GM23338 (cell line): ENCODE data around the gene VCX2. TPM values are rescaled to one million over a fixed set of nuclear protein-coding genes. Genes with fewer than 3 reads are reported as not detected.

Experiments
- ATAC-seq: fragments of 200-7000 bp; cut with Tn5 transposase; 3 replicates; pipeline ENCODE4 v1.9.1; 2020
- DNase-seq: peaks from one replicate; pipeline ENCODE4 v3.0.0-alpha.2; 2015; ENCODE audit warnings: low spot score
- H2AFZ ChIP-seq: fragments of 200-600 bp; sonication (generic); 2 replicates; pipeline ENCODE4 v1.8.0; 2016; ENCODE audit warnings: antibody characterized with exemption, mild to moderate bottlenecking, moderate library complexity
- H3F3A ChIP-seq: fragments of 200-600 bp; sonication (generic); replicated peaks from 2 replicates; pipeline ENCODE4 v1.8.0; 2017; ENCODE audit warnings: antibody characterized with exemption, mixed run types, low read depth
- H3K27ac ChIP-seq: fragments of 200-600 bp; sonication (generic); 2 replicates; pipeline ENCODE4 v1.6.1; 2016; ENCODE audit warnings: low read depth
- H3K27me3 ChIP-seq: fragments of 200-600 bp; sonication (generic); 2 replicates; pipeline ENCODE4 v1.8.0; 2016; ENCODE audit warnings: mild to moderate bottlenecking, mixed run types, moderate library complexity; ENCODE audit not compliant: insufficient read depth
- H3K36me3 ChIP-seq: fragments of 200-600 bp; sonication (generic); 2 replicates; pipeline ENCODE4 v1.8.0; 2016; ENCODE audit warnings: mild to moderate bottlenecking; ENCODE audit not compliant: insufficient read depth
- H3K4me1 ChIP-seq: fragments of 200-600 bp; sonication (generic); 2 replicates; pipeline ENCODE4 v1.8.0; 2016; ENCODE audit warnings: mild to moderate bottlenecking, moderate library complexity; ENCODE audit not compliant: insufficient read depth
- H3K4me2 ChIP-seq: fragments of 200-600 bp; sonication (generic); 2 replicates; pipeline ENCODE4 v1.7.1; 2017; ENCODE audit warnings: mixed run types
- H3K4me3 ChIP-seq: fragments of 200-600 bp; sonication (generic); 2 replicates; pipeline ENCODE4 v1.6.1; 2016; ENCODE audit warnings: mixed run types
- H3K79me2 ChIP-seq: fragments of 200-600 bp; sonication (generic); replicated peaks from 2 replicates; pipeline ENCODE4 v1.8.0; 2017; ENCODE audit warnings: mild to moderate bottlenecking; ENCODE audit not compliant: insufficient read depth
- H3K9me2 ChIP-seq: fragments of 200-600 bp; sonication (generic); 2 replicates; pipeline ENCODE4 v1.8.0; 2017; ENCODE audit not compliant: insufficient read depth
- H4K20me1 ChIP-seq: fragments of 200-600 bp; sonication (generic); replicated peaks from 2 replicates; pipeline ENCODE4 v1.8.0; 2017; ENCODE audit warnings: mild to moderate bottlenecking; ENCODE audit not compliant: insufficient read depth
- H3K27ac Mint-ChIP-seq: 2 replicates; pipeline ENCODE4 v1.8.0; 2020; ENCODE audit warnings: inconsistent platforms, mild to moderate bottlenecking, moderate library complexity, mixed read lengths
- H3K27me3 Mint-ChIP-seq: 3 replicates; pipeline ENCODE4 v1.8.0; 2022; ENCODE audit warnings: low read depth, mild to moderate bottlenecking, moderate library complexity, mixed read lengths, inconsistent platforms; ENCODE audit not compliant: insufficient read depth, poor library complexity
- H3K36me3 Mint-ChIP-seq: 3 replicates; pipeline ENCODE4 v1.8.0; 2021; ENCODE audit warnings: low read depth, mild to moderate bottlenecking, inconsistent platforms, moderate library complexity, mixed read lengths
- H3K4me1 Mint-ChIP-seq: 3 replicates; pipeline ENCODE4 v1.8.0; 2020; ENCODE audit warnings: mild to moderate bottlenecking, inconsistent platforms, mixed read lengths
- H3K4me3 Mint-ChIP-seq: 3 replicates; pipeline ENCODE4 v1.8.0; 2021; ENCODE audit warnings: moderate library complexity, mild to moderate bottlenecking, inconsistent platforms, mixed read lengths
- H3K9me3 Mint-ChIP-seq: 3 replicates; pipeline ENCODE4 v1.8.0; 2020; ENCODE audit warnings: moderate library complexity, mild to moderate bottlenecking, inconsistent platforms, mixed read lengths
- CREB1 ChIP-seq: fragments of 250-450 bp; sonication (Bioruptor Pico); IDR thresholded peaks from 2 replicates; pipeline ENCODE4 v1.5.0; 2020; ENCODE audit warnings: low read depth, mild to moderate bottlenecking, moderate library complexity
- ETS1 ChIP-seq: IDR thresholded peaks from 2 replicates; pipeline ENCODE4 v1.6.1; 2016; ENCODE audit warnings: antibody characterized with exemption
- EZH2 ChIP-seq: fragments of 200-600 bp; sonication (generic); IDR thresholded peaks from one replicate; pipeline ENCODE4 v1.8.0; 2017; ENCODE audit warnings: antibody characterized with exemption, mild to moderate bottlenecking, low read depth; ENCODE audit not compliant: unreplicated experiment
- EZH2phosphoT487 ChIP-seq: fragments of 200-600 bp; sonication (generic); IDR thresholded peaks from one replicate; pipeline ENCODE4 v1.8.1; 2018; ENCODE audit warnings: antibody characterized with exemption; ENCODE audit not compliant: unreplicated experiment
- JUNB ChIP-seq: IDR thresholded peaks from one replicate; pipeline ENCODE4 v1.6.1; 2016; ENCODE audit warnings: antibody characterized with exemption; ENCODE audit not compliant: unreplicated experiment
- NANOG ChIP-seq: IDR thresholded peaks from 2 replicates; pipeline ENCODE4 v1.6.1; 2016; ENCODE audit warnings: antibody characterized with exemption, borderline replicate concordance
- POLR2AphosphoS5 ChIP-seq: IDR thresholded peaks from 2 replicates; pipeline ENCODE4 v1.6.1; 2016; ENCODE audit warnings: antibody characterized with exemption, low read depth
- STAT1 ChIP-seq: IDR thresholded peaks from one replicate; pipeline ENCODE4 v1.6.1; 2016; ENCODE audit warnings: antibody characterized with exemption; ENCODE audit not compliant: unreplicated experiment
- ZNF114 ChIP-seq: fragments of 250-450 bp; sonication (Bioruptor Pico); IDR thresholded peaks from 2 replicates; pipeline ENCODE4 v1.5.0; 2020; ENCODE audit warnings: mild to moderate bottlenecking, moderate library complexity
- ZNF331 ChIP-seq: fragments of 250-450 bp; sonication (Bioruptor Pico); IDR thresholded peaks from 2 replicates; pipeline ENCODE4 v1.5.0; 2020; ENCODE audit warnings: low read depth, mild to moderate bottlenecking, moderate library complexity
- polyA plus RNA-seq: library from polyadenylated mRNA; unstranded; fragments of >200 nt; fragmentation: Nextera tagmentation; extraction: Ambion mirVana; gene quantifications from 2 replicates; pipeline ENCODE4 v1.2.1, GENCODE V29; 2016
- total RNA-seq: library from RNA; depleted of rRNA; stranded (reverse); fragments of >200 nt; shearing (Covaris generic); gene quantifications from 2 replicates; pipeline ENCODE4 v1.2.3, GENCODE V29; 2014
- TF ChIP-seq, protein P1 (sequence below): IDR thresholded peaks from one replicate; pipeline ENCODE4 v1.6.1; 2018; ENCODE audit warnings: antibody characterized with exemption; ENCODE audit not compliant: unreplicated experiment
- TF ChIP-seq, protein P2 (sequence below): fragments of 250-450 bp; sonication (Bioruptor Pico); IDR thresholded peaks from 2 replicates; pipeline ENCODE4 v1.5.0; 2020; ENCODE audit warnings: mild to moderate bottlenecking, moderate library complexity
- TF ChIP-seq, protein P3 (sequence below), 2 experiments: fragments of 200-600 bp in 1 of 2; sonication (generic) in 1 of 2; conservative IDR thresholded peaks; 2 replicates each; pipeline versions ENCODE4 v1.5.1 to v1.6.1; 2016 to 2017; ENCODE audit warnings: antibody characterized with exemption in 2 of 2, low read depth in 2 of 2, mild to moderate bottlenecking in 2 of 2, moderate library complexity in 1 of 2

VCX2 gene
- total and polyA plus RNA-seq, 2 experiments from 2014 or later = not detected

DNA sequence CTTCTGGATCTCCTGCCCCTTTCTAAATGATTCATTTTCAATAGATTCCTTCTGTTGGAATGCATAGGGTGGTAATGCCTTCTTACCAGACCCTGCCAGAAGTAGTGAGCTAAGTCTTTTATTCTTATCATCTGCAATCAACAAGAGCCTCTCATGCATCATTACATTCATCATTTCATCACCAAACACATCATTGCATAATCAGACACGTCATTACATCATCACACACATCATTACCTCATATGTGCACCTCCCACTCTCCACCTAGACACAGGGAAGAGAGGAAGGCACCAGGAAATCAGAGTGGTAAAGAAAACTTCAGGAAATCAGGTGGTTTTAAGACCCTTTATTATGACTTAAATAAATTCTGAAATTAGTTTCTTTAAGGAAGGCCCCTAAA lies 45.0 kb downstream of the VCX2 start:
- no peaks in the 10 kb centered on the region for H3K36me3 Mint-ChIP-seq
- Histone ChIP-seq H3K79me2 (no peaks in the 10 kb centered on the region), H3K9me2 (no peaks in the 10 kb centered on the region), H3K27me3 (no peaks in the 10 kb centered on the region), H3K4me1 (no peaks in the 10 kb centered on the region), H3K4me3 (no peak overlapping the region), H3K4me2 (no peak overlapping the region), H3K27ac (no peak overlapping the region), H2AFZ (no peak overlapping the region), H3F3A (no peaks in the 10 kb centered on the region), H3K36me3 (no peaks in the 10 kb centered on the region), H4K20me1 (no peaks in the 10 kb centered on the region)
- no peaks in the 10 kb centered on the region for H3K4me1 Mint-ChIP-seq
- H3K27me3 Mint-ChIP-seq = no peaks in the 10 kb centered on the region
- ATAC-seq (no peak), DNase-seq (no peak)
- H3K27ac Mint-ChIP-seq = no peak overlapping the region
- no peak overlapping the region for H3K4me3 Mint-ChIP-seq
- no peaks in the 10 kb centered on the region for H3K9me3 Mint-ChIP-seq
- TF ChIP-seq JUNB = no peak
- TF ChIP-seq EZH2phosphoT487 = no peak
- TF ChIP-seq, protein P1, sequence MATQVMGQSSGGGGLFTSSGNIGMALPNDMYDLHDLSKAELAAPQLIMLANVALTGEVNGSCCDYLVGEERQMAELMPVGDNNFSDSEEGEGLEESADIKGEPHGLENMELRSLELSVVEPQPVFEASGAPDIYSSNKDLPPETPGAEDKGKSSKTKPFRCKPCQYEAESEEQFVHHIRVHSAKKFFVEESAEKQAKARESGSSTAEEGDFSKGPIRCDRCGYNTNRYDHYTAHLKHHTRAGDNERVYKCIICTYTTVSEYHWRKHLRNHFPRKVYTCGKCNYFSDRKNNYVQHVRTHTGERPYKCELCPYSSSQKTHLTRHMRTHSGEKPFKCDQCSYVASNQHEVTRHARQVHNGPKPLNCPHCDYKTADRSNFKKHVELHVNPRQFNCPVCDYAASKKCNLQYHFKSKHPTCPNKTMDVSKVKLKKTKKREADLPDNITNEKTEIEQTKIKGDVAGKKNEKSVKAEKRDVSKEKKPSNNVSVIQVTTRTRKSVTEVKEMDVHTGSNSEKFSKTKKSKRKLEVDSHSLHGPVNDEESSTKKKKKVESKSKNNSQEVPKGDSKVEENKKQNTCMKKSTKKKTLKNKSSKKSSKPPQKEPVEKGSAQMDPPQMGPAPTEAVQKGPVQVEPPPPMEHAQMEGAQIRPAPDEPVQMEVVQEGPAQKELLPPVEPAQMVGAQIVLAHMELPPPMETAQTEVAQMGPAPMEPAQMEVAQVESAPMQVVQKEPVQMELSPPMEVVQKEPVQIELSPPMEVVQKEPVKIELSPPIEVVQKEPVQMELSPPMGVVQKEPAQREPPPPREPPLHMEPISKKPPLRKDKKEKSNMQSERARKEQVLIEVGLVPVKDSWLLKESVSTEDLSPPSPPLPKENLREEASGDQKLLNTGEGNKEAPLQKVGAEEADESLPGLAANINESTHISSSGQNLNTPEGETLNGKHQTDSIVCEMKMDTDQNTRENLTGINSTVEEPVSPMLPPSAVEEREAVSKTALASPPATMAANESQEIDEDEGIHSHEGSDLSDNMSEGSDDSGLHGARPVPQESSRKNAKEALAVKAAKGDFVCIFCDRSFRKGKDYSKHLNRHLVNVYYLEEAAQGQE = no peak
- no peak for TF ChIP-seq ETS1
- no peak for TF ChIP-seq CREB1 (CRISPR knock-in tag)
- TF ChIP-seq POLR2AphosphoS5 = no peak
- no peak for TF ChIP-seq STAT1
- no peak for TF ChIP-seq ZNF331
- TF ChIP-seq NANOG = no peak
- no peak for TF ChIP-seq ZNF114 (CRISPR knock-in tag)
- TF ChIP-seq, protein P2, sequence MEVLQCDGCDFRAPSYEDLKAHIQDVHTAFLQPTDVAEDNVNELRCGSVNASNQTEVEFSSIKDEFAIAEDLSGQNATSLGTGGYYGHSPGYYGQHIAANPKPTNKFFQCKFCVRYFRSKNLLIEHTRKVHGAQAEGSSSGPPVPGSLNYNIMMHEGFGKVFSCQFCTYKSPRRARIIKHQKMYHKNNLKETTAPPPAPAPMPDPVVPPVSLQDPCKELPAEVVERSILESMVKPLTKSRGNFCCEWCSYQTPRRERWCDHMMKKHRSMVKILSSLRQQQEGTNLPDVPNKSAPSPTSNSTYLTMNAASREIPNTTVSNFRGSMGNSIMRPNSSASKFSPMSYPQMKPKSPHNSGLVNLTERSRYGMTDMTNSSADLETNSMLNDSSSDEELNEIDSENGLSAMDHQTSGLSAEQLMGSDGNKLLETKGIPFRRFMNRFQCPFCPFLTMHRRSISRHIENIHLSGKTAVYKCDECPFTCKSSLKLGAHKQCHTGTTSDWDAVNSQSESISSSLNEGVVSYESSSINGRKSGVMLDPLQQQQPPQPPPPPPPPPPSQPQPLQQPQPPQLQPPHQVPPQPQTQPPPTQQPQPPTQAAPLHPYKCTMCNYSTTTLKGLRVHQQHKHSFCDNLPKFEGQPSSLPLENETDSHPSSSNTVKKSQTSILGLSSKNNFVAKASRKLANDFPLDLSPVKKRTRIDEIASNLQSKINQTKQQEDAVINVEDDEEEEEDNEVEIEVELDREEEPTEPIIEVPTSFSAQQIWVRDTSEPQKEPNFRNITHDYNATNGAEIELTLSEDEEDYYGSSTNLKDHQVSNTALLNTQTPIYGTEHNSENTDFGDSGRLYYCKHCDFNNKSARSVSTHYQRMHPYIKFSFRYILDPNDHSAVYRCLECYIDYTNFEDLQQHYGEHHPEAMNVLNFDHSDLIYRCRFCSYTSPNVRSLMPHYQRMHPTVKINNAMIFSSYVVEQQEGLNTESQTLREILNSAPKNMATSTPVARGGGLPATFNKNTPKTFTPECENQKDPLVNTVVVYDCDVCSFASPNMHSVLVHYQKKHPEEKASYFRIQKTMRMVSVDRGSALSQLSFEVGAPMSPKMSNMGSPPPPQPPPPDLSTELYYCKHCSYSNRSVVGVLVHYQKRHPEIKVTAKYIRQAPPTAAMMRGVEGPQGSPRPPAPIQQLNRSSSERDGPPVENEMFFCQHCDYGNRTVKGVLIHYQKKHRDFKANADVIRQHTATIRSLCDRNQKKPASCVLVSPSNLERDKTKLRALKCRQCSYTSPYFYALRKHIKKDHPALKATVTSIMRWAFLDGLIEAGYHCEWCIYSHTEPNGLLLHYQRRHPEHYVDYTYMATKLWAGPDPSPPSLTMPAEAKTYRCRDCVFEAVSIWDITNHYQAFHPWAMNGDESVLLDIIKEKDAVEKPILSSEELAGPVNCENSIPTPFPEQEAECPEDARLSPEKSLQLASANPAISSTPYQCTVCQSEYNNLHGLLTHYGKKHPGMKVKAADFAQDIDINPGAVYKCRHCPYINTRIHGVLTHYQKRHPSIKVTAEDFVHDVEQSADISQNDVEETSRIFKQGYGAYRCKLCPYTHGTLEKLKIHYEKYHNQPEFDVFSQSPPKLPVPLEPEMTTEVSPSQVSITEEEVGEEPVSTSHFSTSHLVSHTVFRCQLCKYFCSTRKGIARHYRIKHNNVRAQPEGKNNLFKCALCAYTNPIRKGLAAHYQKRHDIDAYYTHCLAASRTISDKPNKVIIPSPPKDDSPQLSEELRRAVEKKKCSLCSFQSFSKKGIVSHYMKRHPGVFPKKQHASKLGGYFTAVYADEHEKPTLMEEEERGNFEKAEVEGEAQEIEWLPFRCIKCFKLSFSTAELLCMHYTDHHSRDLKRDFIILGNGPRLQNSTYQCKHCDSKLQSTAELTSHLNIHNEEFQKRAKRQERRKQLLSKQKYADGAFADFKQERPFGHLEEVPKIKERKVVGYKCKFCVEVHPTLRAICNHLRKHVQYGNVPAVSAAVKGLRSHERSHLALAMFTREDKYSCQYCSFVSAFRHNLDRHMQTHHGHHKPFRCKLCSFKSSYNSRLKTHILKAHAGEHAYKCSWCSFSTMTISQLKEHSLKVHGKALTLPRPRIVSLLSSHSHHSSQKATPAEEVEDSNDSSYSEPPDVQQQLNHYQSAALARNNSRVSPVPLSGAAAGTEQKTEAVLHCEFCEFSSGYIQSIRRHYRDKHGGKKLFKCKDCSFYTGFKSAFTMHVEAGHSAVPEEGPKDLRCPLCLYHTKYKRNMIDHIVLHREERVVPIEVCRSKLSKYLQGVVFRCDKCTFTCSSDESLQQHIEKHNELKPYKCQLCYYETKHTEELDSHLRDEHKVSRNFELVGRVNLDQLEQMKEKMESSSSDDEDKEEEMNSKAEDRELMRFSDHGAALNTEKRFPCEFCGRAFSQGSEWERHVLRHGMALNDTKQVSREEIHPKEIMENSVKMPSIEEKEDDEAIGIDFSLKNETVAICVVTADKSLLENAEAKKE (CRISPR knock-in tag) = no peak
- TF ChIP-seq, protein P3, sequence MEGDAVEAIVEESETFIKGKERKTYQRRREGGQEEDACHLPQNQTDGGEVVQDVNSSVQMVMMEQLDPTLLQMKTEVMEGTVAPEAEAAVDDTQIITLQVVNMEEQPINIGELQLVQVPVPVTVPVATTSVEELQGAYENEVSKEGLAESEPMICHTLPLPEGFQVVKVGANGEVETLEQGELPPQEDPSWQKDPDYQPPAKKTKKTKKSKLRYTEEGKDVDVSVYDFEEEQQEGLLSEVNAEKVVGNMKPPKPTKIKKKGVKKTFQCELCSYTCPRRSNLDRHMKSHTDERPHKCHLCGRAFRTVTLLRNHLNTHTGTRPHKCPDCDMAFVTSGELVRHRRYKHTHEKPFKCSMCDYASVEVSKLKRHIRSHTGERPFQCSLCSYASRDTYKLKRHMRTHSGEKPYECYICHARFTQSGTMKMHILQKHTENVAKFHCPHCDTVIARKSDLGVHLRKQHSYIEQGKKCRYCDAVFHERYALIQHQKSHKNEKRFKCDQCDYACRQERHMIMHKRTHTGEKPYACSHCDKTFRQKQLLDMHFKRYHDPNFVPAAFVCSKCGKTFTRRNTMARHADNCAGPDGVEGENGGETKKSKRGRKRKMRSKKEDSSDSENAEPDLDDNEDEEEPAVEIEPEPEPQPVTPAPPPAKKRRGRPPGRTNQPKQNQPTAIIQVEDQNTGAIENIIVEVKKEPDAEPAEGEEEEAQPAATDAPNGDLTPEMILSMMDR (conservative IDR thresholded peaks at IDR 0.05; ENCODE audit: low read depth in 2 of 2) = no peak
- TF ChIP-seq EZH2 = no peak
